HG02981 (cell line): ENCODE measurements around the gene POTEB3.
"Not testable (repeated sequence)": the region's sequence is repeated elsewhere in the genome, so short reads cannot be mapped to it uniquely, and the experiment has no call there.

ENCODE experiments used
- ATAC-seq: cut with Tn5 transposase; IDR thresholded peaks from one replicate; pipeline ENCODE4 v1.9.1; 2021; ENCODE audit warnings: mild to moderate bottlenecking, moderate library complexity; ENCODE audit not compliant: unreplicated experiment

The POTEB3 gene

GRCh38 chr15:21440399-21440798 lies at the start of gene POTEB3:
TSS of gene POTEB3 (minus strand) at chr15:21440499. CDS start at chr15:21440011, 488 bp downstream.
- ATAC-seq: not testable (repeated sequence)

GRCh38 chr15:21453683-21454082 lies 13.4 kb upstream of the POTEB3 start:
- not testable (repeated sequence) for ATAC-seq

GRCh38 chr15:21451920-21452563 lies 11.7 kb upstream of the POTEB3 start:
- ATAC-seq: not testable (repeated sequence)

GRCh38 chr15:21451487-21451886 lies 11.2 kb upstream of the POTEB3 start:
- not testable (repeated sequence) for ATAC-seq

- not testable (repeated sequence) for ATAC-seq
Observed at GRCh38 chr15:21407366-21407765, 32.9 kb downstream of the POTEB3 start.

GRCh38 chr15:21401531-21401930 lies 38.8 kb downstream of the POTEB3 start:
- ATAC-seq: not testable (repeated sequence)

GRCh38 chr15:21399111-21399510 lies 41.2 kb downstream of the POTEB3 start:
- ATAC-seq: not testable (repeated sequence)

GRCh38 chr15:21398511-21398910 lies 41.8 kb downstream of the POTEB3 start:
- not testable (repeated sequence) for ATAC-seq

- not testable (repeated sequence) for ATAC-seq
Observed at GRCh38 chr15:21397656-21398055, 42.6 kb downstream of the POTEB3 start.

GRCh38 chr15:21397186-21397585 lies 43.1 kb downstream of the POTEB3 start:
- ATAC-seq: not testable (repeated sequence)

- ATAC-seq: not testable (repeated sequence)
Observed at GRCh38 chr15:21385961-21386360, 54.3 kb downstream of the POTEB3 start.

GRCh38 chr15:21383866-21384485 lies 56.3 kb downstream of the POTEB3 start:
- not testable (repeated sequence) for ATAC-seq

GRCh38 chr15:21373682-21374081 lies 66.6 kb downstream of the POTEB3 start:
- ATAC-seq: not testable (repeated sequence)

GRCh38 chr15:21369177-21369576 lies 71.1 kb downstream of the POTEB3 start:
- not testable (repeated sequence) for ATAC-seq

GRCh38 chr15:21368625-21369024 lies 71.7 kb downstream of the POTEB3 start:
- ATAC-seq: not testable (repeated sequence)
